ENCODE data around the gene ABRAXAS1. TPM values are rescaled to one million over a fixed set of nuclear protein-coding genes. Genes with fewer than 3 reads are reported as not detected.

ABRAXAS1 gene
- total and polyA plus RNA-seq, 2 of the 4 experiments (the other 2 are of a cell fraction) = 4.1 to 8.4 TPM

GRCh38 chr4:83440148-83440814, 44.6 kb downstream of the ABRAXAS1 start:
- no peak overlapping the region for H2BK120ac ChIP-seq (ENCODE audit: low read depth, low read length)
- no peak overlapping the region for H3K4ac ChIP-seq (ENCODE audit: low read depth, low read length)
- dilution Hi-C loops (cut with HindIII; ENCODE audit: low sequenced_read_pairs, unreplicated experiment) = no loop called here
- in situ Hi-C loops (cut with MboI; ENCODE audit: low sequenced_read_pairs) = no loop called here
- H4K20me1 ChIP-seq (ENCODE audit: insufficient read depth, low read length) = no peaks in the 10 kb centered on the region
- peaks cover 11% of the 10 kb centered on the region for H3K36me3 ChIP-seq (ENCODE audit: control insufficient read depth, insufficient read depth, low read length)
- no peak overlapping the region for H4K91ac ChIP-seq (ENCODE audit: insufficient read depth, low read depth, low read length)
- H2AFZ ChIP-seq (replicated peaks; ENCODE audit: low read length, poor library complexity) = no peak overlapping the region
- no TSS peak for BruUV-seq (replicated peaks)
- H3K79me1 ChIP-seq (ENCODE audit: low read depth in 1 of 2, low read length in 2 of 2) = no peaks in the 10 kb centered on the region
- no peak overlapping the region for H3K27ac ChIP-seq (ENCODE audit: insufficient read depth, low read length)
- H2BK20ac ChIP-seq (ENCODE audit: low read depth, low read length) = no peak overlapping the region
- no peak for TF ChIP-seq MAFK (IDR thresholded peaks at IDR 0.05; ENCODE audit: low read depth, low read length)
- no peak for TF ChIP-seq FOS (IDR thresholded peaks at IDR 0.05; ENCODE audit: low read depth, low read length)
- no peak for TF ChIP-seq SMC3 (IDR thresholded peaks at IDR 0.05; ENCODE audit: low read depth, low read length)
- no peak for TF ChIP-seq RCOR1 (IDR thresholded peaks at IDR 0.05; ENCODE audit: insufficient replicate concordance, low read length)
- no peak for TF ChIP-seq RFX5 (IDR thresholded peaks at IDR 0.05; ENCODE audit: low read depth, low read length)
- no peak for TF ChIP-seq NFE2L2 (IDR thresholded peaks at IDR 0.05; ENCODE audit: low read depth, low read length)
- no peak for TF ChIP-seq RAD21 (IDR thresholded peaks at IDR 0.05; ENCODE audit: low read length)
- TF ChIP-seq BHLHE40 (IDR thresholded peaks at IDR 0.05; ENCODE audit: low read depth, low read length) = no peak
- no peak for TF ChIP-seq POLR2A (IDR thresholded peaks at IDR 0.05; ENCODE audit: low read depth, low read length)
- TF ChIP-seq MXI1 (IDR thresholded peaks at IDR 0.05; ENCODE audit: borderline replicate concordance, low read depth, low read length) = no peak
- TF ChIP-seq, protein P1, sequence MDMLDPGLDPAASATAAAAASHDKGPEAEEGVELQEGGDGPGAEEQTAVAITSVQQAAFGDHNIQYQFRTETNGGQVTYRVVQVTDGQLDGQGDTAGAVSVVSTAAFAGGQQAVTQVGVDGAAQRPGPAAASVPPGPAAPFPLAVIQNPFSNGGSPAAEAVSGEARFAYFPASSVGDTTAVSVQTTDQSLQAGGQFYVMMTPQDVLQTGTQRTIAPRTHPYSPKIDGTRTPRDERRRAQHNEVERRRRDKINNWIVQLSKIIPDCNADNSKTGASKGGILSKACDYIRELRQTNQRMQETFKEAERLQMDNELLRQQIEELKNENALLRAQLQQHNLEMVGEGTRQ (IDR thresholded peaks at IDR 0.05; ENCODE audit: low read depth, low read length) = no peak
- TF ChIP-seq, protein P2, sequence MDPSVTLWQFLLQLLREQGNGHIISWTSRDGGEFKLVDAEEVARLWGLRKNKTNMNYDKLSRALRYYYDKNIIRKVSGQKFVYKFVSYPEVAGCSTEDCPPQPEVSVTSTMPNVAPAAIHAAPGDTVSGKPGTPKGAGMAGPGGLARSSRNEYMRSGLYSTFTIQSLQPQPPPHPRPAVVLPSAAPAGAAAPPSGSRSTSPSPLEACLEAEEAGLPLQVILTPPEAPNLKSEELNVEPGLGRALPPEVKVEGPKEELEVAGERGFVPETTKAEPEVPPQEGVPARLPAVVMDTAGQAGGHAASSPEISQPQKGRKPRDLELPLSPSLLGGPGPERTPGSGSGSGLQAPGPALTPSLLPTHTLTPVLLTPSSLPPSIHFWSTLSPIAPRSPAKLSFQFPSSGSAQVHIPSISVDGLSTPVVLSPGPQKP (IDR thresholded peaks at IDR 0.05; ENCODE audit: borderline replicate concordance, low read depth, low read length) = no peak
- no peak overlapping the region for H3K4me2 ChIP-seq (ENCODE audit: low read depth, low read length)
- H4K5ac ChIP-seq (ENCODE audit: low read depth, low read length) = no peak overlapping the region
- ChIA-PET CTCF (interaction anchor here (0.7 kb wide), 1 partner anchor 155 kb away, joined by 3 read pairs; no protein-coding TSS in a partner anchor), POLR2A (ENCODE audit: unreplicated experiment) (no interaction called here)
- H3K9ac ChIP-seq (ENCODE audit: low read depth, low read length) = no peak overlapping the region
- no peaks in the 10 kb centered on the region for H3K4me1 ChIP-seq (ENCODE audit: control insufficient read depth, insufficient read depth, low read length)
- H3K27me3 ChIP-seq (ENCODE audit: control insufficient read depth, insufficient read depth, low read length) = no peaks in the 10 kb centered on the region
- WGBS, 2 experiments (ENCODE audit: extremely low coverage in 2 of 2, insufficient read length in 1 of 2) = no CpG with 5 or more reads among the region's 1 CpG
- no peak overlapping the region for H3K14ac ChIP-seq (replicated peaks; ENCODE audit: low read depth, low read length)
- intact Hi-C loops (cut with micrococcal nuclease) = no loop called here
- H4K8ac ChIP-seq (ENCODE audit: low read depth in 2 of 2, low read length in 2 of 2) = no peak overlapping the region
- H2BK5ac ChIP-seq (ENCODE audit: low read depth, low read length, poor library complexity, severe bottlenecking) = no peak overlapping the region
- H3K23ac ChIP-seq (ENCODE audit: low read depth, low read length) = no peak overlapping the region
- H3K9me1 ChIP-seq (ENCODE audit: insufficient read depth, low read length) = no peaks in the 10 kb centered on the region
- no peak overlapping the region for H3K4me3 ChIP-seq (ENCODE audit: insufficient read depth, low read depth, low read length)
- H2AK5ac ChIP-seq (ENCODE audit: low read depth, low read length) = no peak overlapping the region
- DNase-seq (no peak), ATAC-seq (ENCODE audit: low read depth) (no peak)
- no peak overlapping the region for H2AK9ac ChIP-seq (replicated peaks; ENCODE audit: low read depth, low read length, poor library complexity)
- no peak overlapping the region for H3K56ac ChIP-seq (ENCODE audit: extremely low read depth, insufficient read depth, low read length)
- H3K18ac ChIP-seq (ENCODE audit: low read depth, low read length) = no peak overlapping the region
- H2BK15ac ChIP-seq (ENCODE audit: low read depth, low read length) = no peak overlapping the region
- no peaks in the 10 kb centered on the region for H3K9me3 ChIP-seq (ENCODE audit: control insufficient read depth, insufficient read depth, low read length)
